ENCODE results near the gene TMEM131L. TPM values are rescaled to one million over a fixed set of nuclear protein-coding genes. Genes with fewer than 3 reads are reported as not detected.

The TMEM131L gene
- total and polyA plus RNA-seq, 8 donors, result 2.4 to 40.0 (median 13.6) TPM

DNA sequence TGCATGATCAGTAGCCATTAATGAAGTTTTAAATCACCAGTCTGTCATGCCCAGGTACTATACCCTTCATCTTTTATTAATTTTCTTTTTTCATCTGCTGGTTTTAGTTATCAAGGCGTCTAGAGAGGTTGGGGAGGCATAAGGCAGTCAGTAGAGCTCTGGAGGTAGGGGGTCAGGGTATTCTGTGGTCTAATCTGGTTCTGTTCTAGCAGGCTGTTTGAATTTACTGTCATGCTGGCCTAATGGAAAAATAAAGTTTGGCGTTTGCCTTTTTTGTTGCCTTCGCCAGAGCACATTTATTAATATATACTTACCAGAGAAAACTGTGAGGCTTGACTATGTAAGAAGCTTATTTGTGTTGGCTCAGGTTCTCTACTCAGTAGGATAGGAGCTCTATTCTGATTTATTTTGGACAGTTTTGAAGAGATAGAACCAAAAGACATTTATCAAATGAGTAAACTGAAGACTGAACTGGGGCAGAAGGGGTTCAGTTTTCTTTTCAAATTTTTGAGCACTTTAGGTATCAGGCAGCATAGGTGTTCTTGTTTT, 46.9 kb downstream of the TMEM131L start:
- Histone ChIP-seq H3K4me1 (peaks cover 4 to 48% (median 27%) of the 10 kb centered on the region in 4 donors), H3K9me3 (no peaks in the 10 kb centered on the region), H3K4me3 (no peak overlapping the region), H3K27me3 (no peaks in the 10 kb centered on the region), H3K27ac (peak overlapping the region in 3 of 5 donors; percentile 0 to 52 (median 49)), H3K36me3 (no peaks in the 10 kb centered on the region)
- 43 to 59% (median 46%) methylated on average over 3 of the region's 3 CpGs for WGBS, 5 donors
- DNase-seq, result no peak
- intact Hi-C loops (cut with DNase I; ENCODE audit: low total_unique reads), result no loop called here
- TF ChIP-seq POLR2A (IDR thresholded peaks at IDR 0.05), result no peak
- TF ChIP-seq POLR2AphosphoS5 (IDR thresholded peaks at IDR 0.05), result no peak
- TF ChIP-seq EP300 (IDR thresholded peaks at IDR 0.05), result no peak
- TF ChIP-seq, protein P1, sequence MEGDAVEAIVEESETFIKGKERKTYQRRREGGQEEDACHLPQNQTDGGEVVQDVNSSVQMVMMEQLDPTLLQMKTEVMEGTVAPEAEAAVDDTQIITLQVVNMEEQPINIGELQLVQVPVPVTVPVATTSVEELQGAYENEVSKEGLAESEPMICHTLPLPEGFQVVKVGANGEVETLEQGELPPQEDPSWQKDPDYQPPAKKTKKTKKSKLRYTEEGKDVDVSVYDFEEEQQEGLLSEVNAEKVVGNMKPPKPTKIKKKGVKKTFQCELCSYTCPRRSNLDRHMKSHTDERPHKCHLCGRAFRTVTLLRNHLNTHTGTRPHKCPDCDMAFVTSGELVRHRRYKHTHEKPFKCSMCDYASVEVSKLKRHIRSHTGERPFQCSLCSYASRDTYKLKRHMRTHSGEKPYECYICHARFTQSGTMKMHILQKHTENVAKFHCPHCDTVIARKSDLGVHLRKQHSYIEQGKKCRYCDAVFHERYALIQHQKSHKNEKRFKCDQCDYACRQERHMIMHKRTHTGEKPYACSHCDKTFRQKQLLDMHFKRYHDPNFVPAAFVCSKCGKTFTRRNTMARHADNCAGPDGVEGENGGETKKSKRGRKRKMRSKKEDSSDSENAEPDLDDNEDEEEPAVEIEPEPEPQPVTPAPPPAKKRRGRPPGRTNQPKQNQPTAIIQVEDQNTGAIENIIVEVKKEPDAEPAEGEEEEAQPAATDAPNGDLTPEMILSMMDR (IDR thresholded peaks at IDR 0.05), result no peak

DNA sequence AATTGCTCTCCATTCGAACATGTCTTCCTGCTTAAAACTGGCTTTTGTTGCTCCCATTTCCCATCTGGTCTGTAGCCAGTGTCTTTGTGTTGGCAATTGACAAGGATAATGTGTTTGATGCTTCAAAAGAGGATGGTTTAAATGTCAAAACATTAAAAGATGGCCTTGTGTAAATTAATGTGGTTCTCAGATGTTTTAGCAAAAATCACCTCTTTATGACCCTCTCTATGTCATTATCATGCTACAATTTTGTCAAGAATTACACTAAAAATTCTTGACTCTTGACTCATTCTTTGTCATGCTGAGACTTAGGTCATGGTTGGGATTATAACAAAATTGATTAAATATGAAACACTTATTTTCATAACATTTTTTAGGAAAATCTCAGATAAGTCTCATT, 47.4 kb downstream of the TMEM131L start:
- peaks cover 10 to 49% (median 32%) of the 10 kb centered on the region in 4 donors for H3K4me1 ChIP-seq
- H3K27ac ChIP-seq, result peak overlapping the region in 2 of 5 donors; percentile 49 to 52
- 26 to 75% (median 66%) methylated on average over 1 of the region's 1 CpG for WGBS, 5 donors

DNA sequence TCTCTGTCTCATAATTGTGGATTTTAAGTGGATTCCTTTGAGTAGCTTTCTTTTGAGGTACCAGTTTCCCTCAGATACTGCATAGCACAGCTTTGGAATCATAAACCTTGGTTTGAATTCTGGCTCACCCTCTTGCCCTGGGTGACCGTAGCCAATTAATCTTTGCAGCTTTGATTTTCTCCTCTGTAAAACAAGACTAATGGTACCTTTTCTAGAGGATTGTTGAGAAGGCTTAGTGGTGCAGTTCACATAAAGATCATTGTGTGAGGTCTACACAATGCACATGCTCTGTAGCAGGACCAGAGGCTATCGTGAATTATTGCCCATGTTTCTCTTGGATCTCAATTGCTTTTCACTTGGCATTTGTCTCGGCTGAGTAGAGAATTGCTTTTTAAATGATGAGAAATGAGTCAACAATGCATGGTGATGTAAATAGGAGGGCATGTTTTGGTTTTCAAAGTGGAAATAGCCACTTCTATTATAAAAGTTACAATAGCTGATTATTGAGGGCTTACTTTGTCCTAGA, 47.9 kb downstream of the TMEM131L start:
- no peak for TF ChIP-seq POLR2AphosphoS5 (IDR thresholded peaks at IDR 0.05)
- TF ChIP-seq EP300 (IDR thresholded peaks at IDR 0.05), result no peak
- TF ChIP-seq, protein P1 (IDR thresholded peaks at IDR 0.05), result no peak
- no peak for TF ChIP-seq POLR2A (IDR thresholded peaks at IDR 0.05)
- peaks cover 14 to 53% (median 36%) of the 10 kb centered on the region in 4 donors for H3K4me1 ChIP-seq
- H3K27me3 ChIP-seq, result no peaks in the 10 kb centered on the region
- intact Hi-C loops (cut with DNase I; ENCODE audit: low total_unique reads), result no loop called here
- no peaks in the 10 kb centered on the region for H3K9me3 ChIP-seq
- no peak overlapping the region for H3K4me3 ChIP-seq
- WGBS, 5 donors, result 53 to 81% (median 76%) methylated on average over 3 of the region's 3 CpGs
- H3K27ac ChIP-seq, result peak overlapping the region in 1 of 5 donors; percentile 49
- DNase-seq, result no peak
- no peaks in the 10 kb centered on the region for H3K36me3 ChIP-seq

More for the DNA sequence above, 47.4 kb downstream of the TMEM131L start:
- TF ChIP-seq EP300 (IDR thresholded peaks at IDR 0.05) (no peak), POLR2A (IDR thresholded peaks at IDR 0.05) (no peak), POLR2AphosphoS5 (IDR thresholded peaks at IDR 0.05) (no peak)
- TF ChIP-seq, protein P1 (IDR thresholded peaks at IDR 0.05), result no peak
- no peak overlapping the region for H3K4me3 ChIP-seq
- H3K27me3 ChIP-seq, result no peaks in the 10 kb centered on the region
- intact Hi-C loops (cut with DNase I; ENCODE audit: low total_unique reads), result no loop called here
- no peak for DNase-seq
- no peaks in the 10 kb centered on the region for H3K9me3 ChIP-seq
- H3K36me3 ChIP-seq, result no peaks in the 10 kb centered on the region

DNA sequence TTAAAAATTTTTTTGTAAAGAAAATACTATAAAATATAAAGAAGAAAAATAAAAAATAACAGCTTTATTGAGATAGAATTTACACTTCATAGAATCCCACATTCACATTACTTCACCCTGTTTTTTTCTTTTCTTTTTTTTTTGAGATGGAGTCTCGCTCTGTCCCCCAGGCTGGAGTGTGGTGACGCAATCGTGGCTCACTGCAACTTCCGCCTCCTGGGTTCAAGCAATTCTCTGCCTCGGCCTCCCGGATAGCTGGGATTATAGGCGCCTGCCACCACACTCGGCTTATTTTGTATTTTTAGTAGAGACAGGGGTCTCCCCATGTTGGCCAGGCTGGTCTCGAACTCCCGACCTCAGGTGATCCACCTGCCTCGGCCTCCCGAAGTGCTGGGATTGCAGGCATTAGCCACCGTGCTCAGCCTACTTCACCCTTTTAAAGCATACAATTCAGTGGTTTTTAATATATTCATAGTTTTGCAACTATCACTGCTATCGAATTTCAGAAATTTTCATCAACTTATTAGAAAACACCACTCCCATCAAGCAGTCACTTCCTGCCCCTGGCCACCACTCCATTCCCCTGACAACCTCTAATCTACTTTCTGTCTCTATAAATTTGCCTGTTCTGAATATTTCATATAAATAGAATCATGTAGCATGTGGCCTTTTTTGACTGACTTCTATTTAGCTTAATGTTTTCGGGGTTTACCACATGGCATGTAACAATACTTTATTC, 48.7 kb downstream of the TMEM131L start:
- TF ChIP-seq POLR2A (IDR thresholded peaks at IDR 0.05) (no peak), EP300 (IDR thresholded peaks at IDR 0.05) (no peak), POLR2AphosphoS5 (IDR thresholded peaks at IDR 0.05) (no peak)
- TF ChIP-seq, protein P1 (IDR thresholded peaks at IDR 0.05), result no peak
- DNase-seq, result no peak
- H3K36me3 ChIP-seq, result no peaks in the 10 kb centered on the region
- no peaks in the 10 kb centered on the region for H3K9me3 ChIP-seq
- intact Hi-C loops (cut with DNase I; ENCODE audit: low total_unique reads), result no loop called here
- no peak overlapping the region for H3K4me3 ChIP-seq
- H3K27ac ChIP-seq, result no peak overlapping the region
- peaks cover 22 to 57% (median 40%) of the 10 kb centered on the region in 4 donors for H3K4me1 ChIP-seq
- 86 to 96% (median 93%) methylated on average over 15 of the region's 15 CpGs for WGBS, 5 donors
- H3K27me3 ChIP-seq, result no peaks in the 10 kb centered on the region
